Small intestine (tissue), 16 donors: ENCODE measurements around the gene RFX3. TPM values are rescaled to one million over a fixed set of nuclear protein-coding genes. Genes with fewer than 3 reads are reported as not detected.
A peak's percentile ranks its signal among the peaks of the same experiment; 100 is the strongest.

ENCODE experiments used
- DNase-seq, 2 donors: peaks; one replicate each; pipeline versions ENCODE4 v3.0.0 to v3.0.0-alpha.2; 2013
- FAIRE-seq: peaks from 2 replicates; lab custom pipeline; 2012; peaks lifted over from hg19 to GRCh38; lab: Jason Lieb, UNC
- H3K27ac ChIP-seq, 3 donors: one replicate each; pipeline ENCODE4 v1.5.1; 2013; ENCODE audit warnings: low read length in 2 of 3, mild to moderate bottlenecking in 2 of 3, control low read depth in 1 of 3, inconsistent platforms in 1 of 3, low read depth in 1 of 3, moderate library complexity in 1 of 3
- H3K27me3 ChIP-seq, 3 donors: one replicate each; pipeline ENCODE4 v1.6.1; 2013; ENCODE audit warnings: low read length in 3 of 3, inconsistent platforms in 1 of 3; ENCODE audit not compliant: control insufficient read depth in 3 of 3, insufficient read depth in 3 of 3
- H3K36me3 ChIP-seq, 3 donors: one replicate each; pipeline ENCODE4 v1.6.1; 2013; ENCODE audit warnings: low read length in 3 of 3, inconsistent platforms in 1 of 3, low read depth in 1 of 3, mild to moderate bottlenecking in 1 of 3, moderate library complexity in 1 of 3; ENCODE audit not compliant: control insufficient read depth in 3 of 3, insufficient read depth in 2 of 3
- H3K4me1 ChIP-seq, 3 donors: one replicate each; pipeline ENCODE4 v1.6.1; 2013; ENCODE audit warnings: low read length in 2 of 3, inconsistent platforms in 1 of 3, low read depth in 1 of 3, mild to moderate bottlenecking in 1 of 3, moderate library complexity in 1 of 3; ENCODE audit not compliant: control insufficient read depth in 3 of 3, insufficient read depth in 2 of 3
- H3K4me3 ChIP-seq, 3 donors: one replicate each; pipeline ENCODE4 v1.5.1; 2013; ENCODE audit warnings: low read length in 3 of 3, control low read depth in 1 of 3, inconsistent platforms in 1 of 3, low read depth in 1 of 3, mild to moderate bottlenecking in 1 of 3, moderate library complexity in 1 of 3
- H3K9me3 ChIP-seq, 2 donors: one replicate each; pipeline ENCODE4 v1.6.1; 2013; ENCODE audit warnings: low read depth in 1 of 2, low read length in 1 of 2; ENCODE audit not compliant: control insufficient read depth in 2 of 2, insufficient read depth in 1 of 2
- WGBS, 3 donors: extraction: QIAGEN DNeasy Blood & Tissue Kit; methylation state at CpG; one replicate each; pipeline ENCODE4 v1.1.7; 2013; 5-methylcytosine and 5-hydroxymethylcytosine counted together
- long read RNA-seq, 10 donors: transcript quantifications; one replicate each; lab custom pipeline, GENCODE V29; 2026
- polyA plus RNA-seq, 4 donors: library from polyadenylated mRNA; stranded (reverse) in 3 of 4; unstranded in 1 of 4; fragments of 200-250 nt in 3 of 4; fragments of 120-200 nt in 1 of 4; gene quantifications; one replicate each; pipeline versions ENCODE4 v1.2.1 to v1.2.3, GENCODE V29; 2013
- donor health status: healthy with polysubstance abuse.
- donor health status: control.
- donor health status: control.
- donor health status: Bipolar disorder and iron deficiency.
- donor health status: healthy.

RFX3 gene
- polyA plus RNA-seq = 1 to 10 TPM in 2 of 4 donors, under 1 TPM in 2; 0.27 to 8.1 (median 1.3) TPM
- long read RNA-seq, donor 1 = 0 reads
- long read RNA-seq, donor 2 = 0 reads
- long read RNA-seq, donor 3 = 0 reads
- long read RNA-seq, donor 4 = 0 reads
- long read RNA-seq, donor 5 = 0 reads
- long read RNA-seq, donor 6 = 0 reads
- long read RNA-seq, donor 7 = 0 reads
- long read RNA-seq, donor 8 = 0 reads
- long read RNA-seq, donor 9 = 0 reads
- long read RNA-seq, donor 10 = 0 reads

- FAIRE-seq (no peak), DNase-seq (peak; percentile 93 to 94)
- Histone ChIP-seq H3K4me3 (peak within 1 kb of the TSS; percentile 73 to 92 (median 76)), H3K36me3 (peaks cover 0 to 4% (median 0%) of the 10 kb centered on the region in 3 donors), H3K4me1 (peaks cover 0 to 3% (median 0%) of the 10 kb centered on the region in 3 donors), H3K27ac (peak within 1 kb of the TSS; percentile 97 to 100 (median 100)), H3K9me3 (no peaks in the 10 kb centered on the region), H3K27me3 (no peaks in the 10 kb centered on the region)
- 1 to 2% (median 1%) methylated on average over 20 to 24 of the region's 24 CpGs for WGBS, 3 donors
Observed at GRCh38 chr9:3525836-3526164, at the start of gene RFX3. Gene RFX3, minus strand, starts transcription at chr9:3526001. Its CDS starts 130,413 bp downstream, at chr9:3395588.

- H3K4me3 ChIP-seq = no peak overlapping the region
- no peaks in the 10 kb centered on the region for H3K36me3 ChIP-seq
- H3K9me3 ChIP-seq = no peaks in the 10 kb centered on the region
- H3K4me1 ChIP-seq = no peaks in the 10 kb centered on the region
- FAIRE-seq (no peak), DNase-seq (no peak)
- H3K27ac ChIP-seq = no peak overlapping the region
- WGBS, 3 donors = 93 to 100% (median 95%) methylated on average over 1 of the region's 1 CpG
- no peaks in the 10 kb centered on the region for H3K27me3 ChIP-seq
Observed at GRCh38 chr9:3571500-3571899, 45.7 kb upstream of the RFX3 start.

- no peaks in the 10 kb centered on the region for H3K27me3 ChIP-seq
- no peaks in the 10 kb centered on the region for H3K9me3 ChIP-seq
- no peaks in the 10 kb centered on the region for H3K4me1 ChIP-seq
- no peaks in the 10 kb centered on the region for H3K36me3 ChIP-seq
- 81 to 95% (median 88%) methylated on average over 1 of the region's 1 CpG for WGBS, 3 donors
- no peak overlapping the region for H3K4me3 ChIP-seq
- FAIRE-seq (no peak), DNase-seq (no peak)
- H3K27ac ChIP-seq = no peak overlapping the region
Observed at GRCh38 chr9:3569529-3569928, 43.7 kb upstream of the RFX3 start.

GRCh38 chr9:3567988-3568387, 42.2 kb upstream of the RFX3 start:
- 78 to 88% (median 81%) methylated on average over 6 of the region's 6 CpGs for WGBS, 3 donors
- Histone ChIP-seq H3K27me3 (no peaks in the 10 kb centered on the region), H3K4me1 (no peaks in the 10 kb centered on the region), H3K36me3 (no peaks in the 10 kb centered on the region), H3K9me3 (no peaks in the 10 kb centered on the region), H3K4me3 (no peak overlapping the region), H3K27ac (no peak overlapping the region)
- FAIRE-seq (no peak), DNase-seq (no peak)

GRCh38 chr9:3553076-3553765, 27.4 kb upstream of the RFX3 start:
- Histone ChIP-seq H3K4me3 (no peak overlapping the region), H3K27me3 (no peaks in the 10 kb centered on the region), H3K4me1 (no peaks in the 10 kb centered on the region), H3K27ac (no peak overlapping the region), H3K36me3 (no peaks in the 10 kb centered on the region), H3K9me3 (no peaks in the 10 kb centered on the region)
- FAIRE-seq (no peak), DNase-seq (no peak)
- WGBS, 3 donors = 78 to 81% (median 79%) methylated on average over 3 of the region's 3 CpGs

GRCh38 chr9:3549225-3549624, 23.4 kb upstream of the RFX3 start:
- Histone ChIP-seq H3K27me3 (no peaks in the 10 kb centered on the region), H3K9me3 (no peaks in the 10 kb centered on the region), H3K4me1 (no peaks in the 10 kb centered on the region), H3K4me3 (no peak overlapping the region), H3K36me3 (no peaks in the 10 kb centered on the region), H3K27ac (no peak overlapping the region)
- FAIRE-seq (no peak), DNase-seq (no peak)

- 78 to 98% (median 92%) methylated on average over 1 of the region's 1 CpG for WGBS, 3 donors
- Histone ChIP-seq H3K4me3 (no peak overlapping the region), H3K27ac (no peak overlapping the region), H3K4me1 (no peaks in the 10 kb centered on the region), H3K27me3 (no peaks in the 10 kb centered on the region), H3K9me3 (no peaks in the 10 kb centered on the region), H3K36me3 (no peaks in the 10 kb centered on the region)
- DNase-seq (no peak), FAIRE-seq (no peak)
Observed at GRCh38 chr9:3548648-3549047, 22.8 kb upstream of the RFX3 start.

GRCh38 chr9:3541206-3541605, 15.4 kb upstream of the RFX3 start:
- 91 to 94% (median 93%) methylated on average over 1 of the region's 1 CpG for WGBS, 3 donors
- Histone ChIP-seq H3K9me3 (no peaks in the 10 kb centered on the region), H3K4me1 (no peaks in the 10 kb centered on the region), H3K36me3 (no peaks in the 10 kb centered on the region), H3K4me3 (no peak overlapping the region), H3K27me3 (no peaks in the 10 kb centered on the region), H3K27ac (no peak overlapping the region)
- DNase-seq (no peak), FAIRE-seq (no peak)
